Medulla oblongata (tissue), 1 donor: Measurements from ENCODE around the gene DBP.
A peak's percentile ranks its signal among the peaks of the same experiment; 100 is the strongest.
"Not testable (repeated sequence)": the region's sequence is repeated elsewhere in the genome, so short reads cannot be mapped to it uniquely, and the experiment has no call there.

Experiments used
- DNase-seq: peaks from one replicate; pipeline ENCODE4 v3.0.0-alpha.2; 2015; ENCODE audit errors: extremely low spot score

Gene DBP

GRCh38 chr19:48636859-48637448 lies at the start of gene DBP:
Gene DBP (minus strand): TSS chr19:48637379. CDS start chr19:48636994, 385 bp downstream.
- no peak for DNase-seq

GRCh38 chr19:48686637-48687036 lies 49.5 kb upstream of the DBP start:
- DNase-seq, result not testable (repeated sequence)

DNA sequence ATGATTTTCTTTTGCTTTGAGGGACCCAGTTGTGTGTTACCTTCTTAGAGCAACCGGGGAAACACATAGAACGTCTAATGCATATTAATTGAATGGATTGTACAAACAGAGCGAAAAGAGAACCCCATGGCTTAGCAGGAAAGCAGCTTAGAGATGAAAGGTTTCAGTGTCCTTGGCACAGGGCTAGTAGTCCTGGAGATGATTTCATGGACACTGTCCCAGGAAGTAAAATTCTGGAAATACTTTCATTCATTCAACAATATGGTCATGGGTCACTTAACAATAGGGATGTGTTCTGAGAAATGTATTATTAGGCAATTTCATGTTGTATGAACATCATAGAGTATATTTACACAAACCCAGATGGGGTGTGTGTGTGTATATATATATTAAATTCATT lies 48.9 kb upstream of the DBP start:
- peak; percentile 62 for DNase-seq

DNA sequence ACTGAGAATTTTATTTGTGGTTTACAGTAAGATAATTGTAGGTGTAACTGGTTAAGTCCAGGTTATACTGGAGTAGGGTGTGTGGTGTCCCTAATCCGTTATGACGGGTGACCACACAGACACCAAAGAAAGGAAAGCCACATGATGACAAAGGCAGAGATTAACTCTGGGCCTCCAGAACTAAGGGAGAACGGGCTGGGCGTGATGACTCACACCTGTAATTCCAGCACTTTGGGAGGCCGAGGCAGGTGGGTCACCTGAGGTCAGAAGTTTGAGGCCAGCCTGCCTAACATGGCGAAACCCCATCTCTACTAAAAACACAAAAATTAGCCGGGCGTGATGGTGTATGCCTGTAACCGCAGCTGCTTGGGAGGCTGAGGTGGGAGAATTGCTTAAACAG lies 48.4 kb upstream of the DBP start:
- DNase-seq, result no peak

DNA sequence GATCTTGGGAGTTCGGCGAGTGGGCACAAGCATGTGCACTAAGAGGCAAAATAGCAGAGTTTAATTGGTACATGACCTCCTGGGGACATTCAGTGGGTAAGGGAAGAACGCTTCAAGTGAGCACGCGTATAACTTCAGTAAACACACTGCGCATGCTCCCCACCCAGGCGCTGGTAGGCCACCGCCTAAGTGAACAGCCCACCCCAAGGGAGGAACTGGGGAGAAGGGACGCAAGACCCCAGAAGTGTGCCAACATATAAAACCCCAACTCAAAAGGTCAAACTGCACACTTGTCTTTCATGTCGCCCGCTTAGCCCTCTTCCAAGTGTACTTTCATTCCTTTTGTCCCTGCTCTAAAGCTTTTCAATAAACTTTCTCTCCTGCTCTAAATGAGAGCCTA lies 46.2 kb upstream of the DBP start:
- DNase-seq, result peak; percentile 89

DNA sequence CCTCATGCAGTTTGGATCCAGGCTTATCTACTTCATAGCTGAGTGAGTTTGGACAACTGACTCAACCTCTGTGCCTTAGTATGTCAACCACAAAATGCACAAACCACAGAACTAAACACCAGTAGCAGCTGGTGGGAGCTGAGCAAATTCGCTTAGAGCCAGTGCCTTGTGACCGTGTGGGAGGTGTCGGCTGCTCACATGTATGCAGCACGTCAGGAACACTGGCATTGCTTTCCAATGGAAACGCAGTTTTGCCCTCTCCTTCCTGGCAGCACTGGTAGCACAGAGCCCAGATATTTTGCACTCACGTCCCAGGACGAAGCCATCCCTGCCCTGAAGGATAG lies 43.9 kb upstream of the DBP start:
- no peak for DNase-seq

DNA sequence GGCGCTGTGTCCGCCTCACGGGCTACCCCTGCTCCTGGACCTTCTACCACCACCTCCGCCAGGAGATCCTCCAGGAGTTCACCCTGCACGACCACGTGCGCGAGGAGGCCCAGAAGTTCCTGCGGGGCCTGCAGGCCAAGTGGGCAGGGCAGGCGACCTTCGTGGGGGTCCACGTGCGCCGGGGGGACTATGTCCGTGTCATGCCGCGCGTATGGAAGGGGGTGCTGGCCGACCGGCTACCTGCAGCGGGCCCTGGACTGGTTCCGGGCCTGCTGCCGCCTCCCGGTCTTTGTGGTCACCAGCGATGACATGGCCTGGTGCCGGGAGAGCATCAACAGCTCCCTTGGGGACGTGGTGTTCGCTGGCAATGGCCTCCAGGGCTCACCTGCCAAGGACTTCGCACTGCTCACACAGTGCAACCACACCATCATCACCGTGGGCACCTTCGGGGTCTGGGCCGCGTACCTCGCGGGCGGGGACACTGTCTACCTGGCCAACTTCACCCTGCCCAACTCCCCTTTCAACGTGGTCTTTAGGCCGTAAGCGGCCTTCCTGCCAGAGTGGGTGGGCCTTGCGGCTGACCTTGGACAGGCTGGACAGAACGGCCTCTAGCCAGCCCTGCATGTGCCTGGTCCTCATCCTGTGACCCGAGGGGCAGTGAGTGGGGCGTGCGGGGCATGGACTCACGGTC lies 43.4 kb upstream of the DBP start:
- no peak for DNase-seq

- not testable (repeated sequence) for DNase-seq
Observed at GRCh38 chr19:48680006-48680405, 42.8 kb upstream of the DBP start.

DNA sequence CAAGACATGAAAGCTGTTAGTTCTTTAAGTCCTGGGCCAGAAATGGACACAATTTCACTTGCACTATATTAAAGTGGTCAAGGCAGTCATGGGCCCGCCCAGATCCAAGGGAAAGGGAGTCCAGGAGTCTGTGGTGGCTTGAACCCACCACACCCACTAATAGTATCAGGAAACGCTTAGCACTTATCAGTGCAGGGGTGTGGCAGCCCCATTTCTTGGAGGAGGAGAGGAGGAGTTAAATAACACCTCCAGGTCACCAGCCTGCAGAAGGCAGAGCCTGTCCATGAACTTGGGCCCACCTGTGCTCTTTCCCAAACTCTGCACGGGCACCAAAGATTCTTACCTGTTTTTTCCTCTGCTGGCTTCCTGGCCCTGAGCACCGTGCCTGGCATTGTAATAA lies 41.0 kb upstream of the DBP start:
- DNase-seq, result no peak

- no peak for DNase-seq
Observed at GRCh38 chr19:48676887-48677286, 39.7 kb upstream of the DBP start.

DNA sequence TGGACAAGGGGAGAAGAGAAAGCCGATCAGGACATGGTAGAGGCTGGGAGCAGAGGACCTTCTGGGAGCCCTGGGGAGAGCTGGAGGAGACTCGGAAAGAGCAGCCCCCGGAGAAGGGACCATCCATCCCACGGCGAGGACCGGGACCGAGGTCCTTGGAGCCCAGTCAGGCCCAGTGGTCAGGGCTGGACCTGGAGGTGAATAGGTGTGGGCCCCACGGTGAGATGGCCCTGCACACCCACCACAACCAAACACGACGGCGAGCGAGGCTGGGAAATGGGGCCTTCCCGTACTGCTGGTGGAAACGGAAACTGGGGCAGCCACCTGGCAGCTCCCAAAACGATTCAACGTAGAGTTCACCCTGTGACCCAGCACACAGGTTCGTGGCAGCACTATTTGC lies 39.3 kb upstream of the DBP start:
- DNase-seq, result no peak

GRCh38 chr19:48674921-48675824 lies 38.0 kb upstream of the DBP start:
- peak; percentile 95 for DNase-seq

- DNase-seq, result no peak
Observed at GRCh38 chr19:48674216-48674809, 37.1 kb upstream of the DBP start.

DNA sequence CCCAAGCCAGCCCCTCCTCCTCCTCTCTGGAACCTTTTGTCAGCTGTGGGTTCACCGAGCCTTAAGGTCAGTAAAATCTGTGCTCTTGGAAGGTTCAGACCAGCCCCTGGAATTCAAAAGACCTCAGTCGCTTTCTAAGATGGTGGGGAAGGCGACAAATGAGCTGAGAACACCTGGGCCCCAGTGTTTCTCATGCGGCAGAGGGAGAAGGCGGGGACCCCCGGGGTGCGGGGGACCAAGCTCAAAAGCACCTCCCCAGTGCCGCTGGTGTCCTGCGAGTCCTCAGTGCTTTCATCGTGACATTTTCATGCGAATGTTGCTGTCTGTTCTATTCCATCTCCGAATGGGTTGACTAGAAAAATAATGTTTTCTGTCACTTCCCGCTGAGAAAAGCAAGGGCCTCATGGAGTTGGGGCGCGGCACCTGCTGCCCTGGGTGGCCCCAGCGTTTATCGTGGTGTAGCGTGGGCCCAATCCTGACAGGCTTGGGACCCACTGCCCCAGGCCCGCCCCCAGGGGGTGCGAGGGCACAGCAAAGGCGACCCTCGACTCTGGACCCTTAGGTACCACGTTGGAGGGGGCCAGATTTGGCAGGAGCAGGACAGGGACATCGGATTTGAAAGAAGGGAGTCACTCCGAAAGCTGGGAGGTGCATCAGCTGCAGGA lies 36.4 kb upstream of the DBP start:
- DNase-seq, result no peak

DNA sequence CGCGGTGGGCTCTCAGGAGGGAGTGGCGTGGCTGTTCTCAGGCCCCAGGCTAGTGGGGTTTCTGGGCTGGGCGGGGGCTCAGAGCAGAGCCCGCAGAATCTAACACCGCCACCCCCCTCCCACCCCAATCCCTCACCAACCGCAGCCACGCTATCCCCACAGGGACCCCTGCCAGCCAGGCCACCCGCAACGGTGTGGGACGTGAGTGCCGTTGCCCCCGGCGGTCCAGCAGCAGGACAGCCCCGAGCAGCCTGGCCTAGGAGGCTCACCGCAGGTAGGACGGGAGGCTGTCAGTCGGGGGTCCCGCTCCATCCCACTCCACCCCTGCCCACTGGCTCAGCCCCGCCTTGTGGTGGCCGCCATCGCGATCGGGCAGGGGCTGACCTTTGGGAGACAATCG lies 35.8 kb upstream of the DBP start, which contains the start of gene NTN5:
NTN5 (minus strand) TSS at position 24 of the 400 bp plus-strand sequence. CDS start 2,031 bp downstream, outside the sequence.
- no peak for DNase-seq

DNA sequence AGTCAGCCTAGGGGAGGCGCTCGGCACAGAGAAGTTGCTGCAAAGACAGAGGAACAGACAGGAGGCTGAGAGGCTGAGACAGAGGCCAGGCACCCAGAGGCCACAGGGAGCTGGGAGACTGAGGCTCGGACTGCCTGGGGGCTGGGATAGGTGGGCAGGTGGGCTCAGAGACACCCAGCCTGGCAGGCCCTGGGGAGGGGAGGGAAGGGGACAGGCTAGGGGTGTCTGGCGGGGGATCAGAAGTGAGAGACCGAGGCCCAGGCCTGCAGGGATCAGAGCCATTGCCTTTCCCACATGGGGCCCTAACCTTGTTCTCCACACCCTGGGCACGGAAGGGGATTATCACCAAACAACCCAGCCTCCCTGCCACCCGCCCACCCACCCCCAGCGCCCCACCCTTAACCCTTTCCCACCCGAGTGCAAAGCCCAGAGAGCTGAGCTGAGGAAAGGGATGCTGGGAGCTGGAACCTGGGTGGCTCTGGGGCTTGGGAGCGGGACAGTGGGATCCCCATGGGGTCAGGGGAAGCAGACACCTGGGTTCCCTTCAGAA lies 34.3 kb upstream of the DBP start:
- DNase-seq, result no peak

- DNase-seq, result no peak
Observed at GRCh38 chr19:48670699-48671445, 33.7 kb upstream of the DBP start.

DNA sequence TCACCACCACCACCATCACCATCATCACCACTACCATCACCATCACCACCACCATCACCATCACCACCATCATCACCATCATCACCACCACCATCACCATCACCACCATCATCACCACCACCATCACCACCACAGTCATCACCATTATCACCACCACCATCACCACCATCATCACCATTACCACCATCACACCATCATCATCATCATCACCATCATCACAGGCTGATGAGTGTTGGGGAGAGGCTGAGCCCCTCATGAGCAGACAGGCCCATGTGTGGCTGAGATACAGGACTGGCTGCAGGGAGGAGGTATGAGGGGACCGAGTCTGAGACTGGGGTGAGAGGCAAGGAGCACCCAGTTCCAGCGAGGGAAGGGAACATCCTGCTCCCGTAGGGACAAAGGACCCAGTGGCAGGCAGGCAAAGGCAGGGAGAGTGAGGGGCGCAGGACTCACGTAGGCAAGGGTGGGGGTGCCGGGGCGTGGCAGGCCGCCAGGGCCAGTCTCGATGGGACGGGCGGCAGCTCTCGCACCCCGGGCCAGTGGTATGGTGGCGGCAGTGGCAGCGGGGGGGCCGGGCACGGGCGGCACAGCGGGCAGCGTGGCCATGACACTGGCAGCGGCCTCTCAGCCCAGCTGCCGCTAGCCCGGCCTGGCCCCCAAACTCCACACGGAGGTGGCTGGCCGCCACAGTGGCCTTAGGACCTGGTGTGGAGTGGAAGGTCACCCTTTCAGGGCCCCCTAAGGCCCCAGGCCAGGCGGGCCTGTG lies 32.9 kb upstream of the DBP start:
- DNase-seq, result no peak

GRCh38 chr19:48668761-48669160 lies 31.6 kb upstream of the DBP start:
- no peak for DNase-seq

DNA sequence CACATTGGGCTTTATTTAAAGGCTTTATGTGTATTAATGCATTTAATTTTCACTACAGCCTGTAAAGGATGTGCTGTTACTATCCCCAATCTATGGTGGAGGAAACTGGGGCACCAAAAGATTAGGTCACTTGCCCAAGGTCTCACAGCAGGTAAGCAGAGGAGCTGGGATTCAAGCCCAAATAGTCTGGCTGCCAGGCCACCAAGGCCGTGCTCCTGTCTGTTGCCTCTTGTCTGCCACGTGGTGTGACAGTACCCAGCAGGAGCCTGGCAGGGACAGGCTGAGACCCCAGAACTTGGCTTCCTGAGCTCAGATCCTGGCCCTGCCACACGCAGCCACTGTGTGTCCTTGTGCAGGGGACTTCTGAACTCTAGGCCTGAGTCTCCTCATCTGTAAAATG lies 31.2 kb upstream of the DBP start:
- no peak for DNase-seq
